OCI-LY3 (cell line): ENCODE measurements around the gene ATP9A.

Experiments used
- H2AFZ ChIP-seq: fragments of 200-600, 300-600 bp; shearing (Covaris generic); 2 replicates; pipeline ENCODE4 v1.6.0; 2014; ENCODE audit warnings: antibody characterized with exemption, low read depth, low read length
- H3K27ac ChIP-seq: fragments of 200-600, 300-600 bp; sonication (generic); 2 replicates; pipeline ENCODE4 v1.5.1; 2014; ENCODE audit warnings: mild to moderate bottlenecking, low read length, moderate library complexity, mixed read lengths
- H3K27me3 ChIP-seq: fragments of 200-600, 300-600 bp; sonication (generic); 2 replicates; pipeline ENCODE4 v1.6.1; 2014; ENCODE audit warnings: low read depth, low read length, mixed read lengths
- H3K36me3 ChIP-seq: fragments of 200-600, 300-600 bp; sonication (generic); replicated peaks from 2 replicates; pipeline ENCODE3; 2014; ENCODE audit warnings: low read depth, low read length, mixed read lengths
- H3K4me1 ChIP-seq: fragments of 300-600, 200-600 bp; sonication (generic); 2 replicates; pipeline ENCODE4 v1.6.1; 2014; ENCODE audit warnings: low read length, mixed read lengths
- H3K4me2 ChIP-seq: fragments of 200-600, 300-600 bp; sonication (generic); 2 replicates; pipeline ENCODE4 v1.6.1; 2014; ENCODE audit warnings: low read length, mixed read lengths
- H3K4me3 ChIP-seq: fragments of 300-600, 200-600 bp; sonication (generic); 2 replicates; pipeline ENCODE4 v1.5.1; 2014; ENCODE audit warnings: antibody characterized with exemption, mild to moderate bottlenecking, low read length, moderate library complexity
- H3K79me2 ChIP-seq: fragments of 300-600, 200-600 bp; shearing (Covaris generic); 2 replicates; pipeline ENCODE4 v1.6.1; 2014; ENCODE audit warnings: mild to moderate bottlenecking, low read length, mixed read lengths
- H3K9ac ChIP-seq: fragments of 300-600, 200-600 bp; shearing (Covaris generic); 2 replicates; pipeline ENCODE4 v1.6.0; 2014; ENCODE audit warnings: mild to moderate bottlenecking, low read length, moderate library complexity
- H3K9me3 ChIP-seq: fragments of 200-600, 300-600 bp; shearing (Covaris generic); 2 replicates; pipeline ENCODE4 v1.6.1; 2014; ENCODE audit warnings: low read length, mixed read lengths; ENCODE audit not compliant: insufficient read depth
- H4K20me1 ChIP-seq: fragments of 200-600, 300-600 bp; sonication (generic); 2 replicates; pipeline ENCODE4 v1.6.1; 2016; ENCODE audit warnings: low read length, mixed read lengths; ENCODE audit not compliant: insufficient read depth
- CTCF ChIP-seq: fragments of 200-600, 300-600 bp; sonication (generic); IDR thresholded peaks from 2 replicates; pipeline ENCODE4 v1.5.1; 2014; ENCODE audit warnings: antibody characterized with exemption, low read length, low read depth
- EZH2phosphoT487 ChIP-seq: fragments of 200-600 bp; shearing (Covaris generic); IDR thresholded peaks from 2 replicates; pipeline ENCODE4 v1.6.1; 2018; ENCODE audit warnings: antibody characterized with exemption, mixed run types, low read depth

Gene ATP9A

GRCh38 chr20:51637241-51637640 lies 130.9 kb downstream of the ATP9A start:
- TF ChIP-seq CTCF (no peak), EZH2phosphoT487 (no peak)

GRCh38 chr20:51636123-51636522 lies 132.1 kb downstream of the ATP9A start:
- H3K4me2 ChIP-seq = no peak overlapping the region

More at GRCh38 chr20:51637241-51637640, 130.9 kb downstream of the ATP9A start:
- Histone ChIP-seq H3K4me2 (no peak overlapping the region), H3K9ac (no peak overlapping the region), H3K79me2 (no peaks in the 10 kb centered on the region), H3K4me3 (no peak overlapping the region), H3K27ac (no peak overlapping the region), H3K36me3 (no peaks in the 10 kb centered on the region), H3K9me3 (no peaks in the 10 kb centered on the region), H2AFZ (no peak overlapping the region), H4K20me1 (no peaks in the 10 kb centered on the region), H3K27me3 (peaks cover 41% of the 10 kb centered on the region), H3K4me1 (0 out of 2 replicates have a peak, but pooled peaks cover 4% of the 10 kb centered on the region)

GRCh38 chr20:51635680-51636079 lies 132.5 kb downstream of the ATP9A start:
- no peaks in the 10 kb centered on the region for H3K36me3 ChIP-seq
- H3K4me3 ChIP-seq = no peak overlapping the region
- TF ChIP-seq EZH2phosphoT487 (no peak), CTCF (no peak)
- H4K20me1 ChIP-seq = no peaks in the 10 kb centered on the region
- no peak overlapping the region for H3K27ac ChIP-seq
- no peak overlapping the region for H3K9ac ChIP-seq
- no peaks in the 10 kb centered on the region for H3K9me3 ChIP-seq
- H3K4me1 ChIP-seq = peaks cover 9% of the 10 kb centered on the region; the same call in 1 of the 2 replicates
- H3K79me2 ChIP-seq = no peaks in the 10 kb centered on the region
- H3K27me3 ChIP-seq = peaks cover 54% of the 10 kb centered on the region
- H3K4me2 ChIP-seq = no peak overlapping the region
- H2AFZ ChIP-seq = no peak overlapping the region

More at GRCh38 chr20:51636123-51636522, 132.1 kb downstream of the ATP9A start:
- no peaks in the 10 kb centered on the region for H3K9me3 ChIP-seq
- H3K4me1 ChIP-seq = peaks cover 4% of the 10 kb centered on the region; the same call in 1 of the 2 replicates
- H4K20me1 ChIP-seq = no peaks in the 10 kb centered on the region
- H3K9ac ChIP-seq = no peak overlapping the region
- no peak overlapping the region for H2AFZ ChIP-seq
- H3K27ac ChIP-seq = no peak overlapping the region
- H3K4me3 ChIP-seq = no peak overlapping the region
- peaks cover 50% of the 10 kb centered on the region for H3K27me3 ChIP-seq
- H3K36me3 ChIP-seq = no peaks in the 10 kb centered on the region
- no peaks in the 10 kb centered on the region for H3K79me2 ChIP-seq
- no peak for TF ChIP-seq CTCF
- TF ChIP-seq EZH2phosphoT487 = no peak

- H3K4me2 ChIP-seq = no peak overlapping the region
- no peak overlapping the region for H3K4me3 ChIP-seq
- no peaks in the 10 kb centered on the region for H3K9me3 ChIP-seq
- peaks cover 60% of the 10 kb centered on the region for H3K27me3 ChIP-seq
- TF ChIP-seq CTCF (no peak), EZH2phosphoT487 (no peak)
- peaks cover 9% of the 10 kb centered on the region; the same call in 1 of the 2 replicates for H3K4me1 ChIP-seq
- H3K9ac ChIP-seq = no peak overlapping the region
- no peak overlapping the region for H2AFZ ChIP-seq
- no peaks in the 10 kb centered on the region for H3K79me2 ChIP-seq
- H3K27ac ChIP-seq = no peak overlapping the region
- H4K20me1 ChIP-seq = no peaks in the 10 kb centered on the region
- H3K36me3 ChIP-seq = no peaks in the 10 kb centered on the region
Observed at GRCh38 chr20:51634877-51635276, 133.3 kb downstream of the ATP9A start.
